Measurements from ENCODE around the gene C11orf91.

C11orf91 gene

GRCh38 chr11:33652930-33653329 is 47.7 kb downstream of the C11orf91 start:
- DNase-seq = no peak
- Histone ChIP-seq H3K27me3 (replicated peaks) (no peaks in the 10 kb centered on the region), H3K36me3 (replicated peaks) (peaks cover 10% of the 10 kb centered on the region), H3K27ac (no peak overlapping the region), H3K4me3 (ENCODE audit: low read depth, low read length) (no peak overlapping the region)
- in situ Hi-C loops (cut with HindIII; ENCODE audit: low pct_ligation_motif_present, low sequenced_read_pairs) = loop anchor here (25.0 kb wide), 1 partner anchor 291 kb away; no protein-coding TSS in a partner anchor
- no peak for TF ChIP-seq CTCF (IDR thresholded peaks at IDR 0.05; ENCODE audit: low read depth, low read length, missing control alignments)

GRCh38 chr11:33652431-33652830 is 48.2 kb downstream of the C11orf91 start:
- no peaks in the 10 kb centered on the region for H3K27me3 ChIP-seq (replicated peaks)
- in situ Hi-C loops (cut with HindIII; ENCODE audit: low pct_ligation_motif_present, low sequenced_read_pairs) = loop anchor here (25.0 kb wide), 1 partner anchor 290 kb away; no protein-coding TSS in a partner anchor

GRCh38 chr11:33651990-33652389 is 48.6 kb downstream of the C11orf91 start:
- Histone ChIP-seq H3K27me3 (replicated peaks) (no peaks in the 10 kb centered on the region), H3K4me3 (ENCODE audit: low read depth, low read length) (no peak overlapping the region), H3K27ac (no peak overlapping the region), H3K36me3 (replicated peaks) (peaks cover 10% of the 10 kb centered on the region)
- no peak for DNase-seq
- in situ Hi-C loops (cut with HindIII; ENCODE audit: low pct_ligation_motif_present, low sequenced_read_pairs) = loop anchor here (25.0 kb wide), 1 partner anchor 290 kb away; no protein-coding TSS in a partner anchor
- no peak for TF ChIP-seq CTCF (IDR thresholded peaks at IDR 0.05; ENCODE audit: low read depth, low read length, missing control alignments)

More at GRCh38 chr11:33652431-33652830, 48.2 kb downstream of the C11orf91 start:
- H3K27ac ChIP-seq = no peak overlapping the region
- no peak for DNase-seq
- no peak overlapping the region for H3K4me3 ChIP-seq (ENCODE audit: low read depth, low read length)
- H3K36me3 ChIP-seq (replicated peaks) = peaks cover 10% of the 10 kb centered on the region
- no peak for TF ChIP-seq CTCF (IDR thresholded peaks at IDR 0.05; ENCODE audit: low read depth, low read length, missing control alignments)

GRCh38 chr11:33651555-33651954 is 49.1 kb downstream of the C11orf91 start:
- Histone ChIP-seq H3K36me3 (replicated peaks) (peaks cover 10% of the 10 kb centered on the region), H3K27me3 (replicated peaks) (no peaks in the 10 kb centered on the region), H3K4me3 (ENCODE audit: low read depth, low read length) (no peak overlapping the region), H3K27ac (no peak overlapping the region)
- no peak for DNase-seq
- no peak for TF ChIP-seq CTCF (IDR thresholded peaks at IDR 0.05; ENCODE audit: low read depth, low read length, missing control alignments)
- in situ Hi-C loops (cut with HindIII; ENCODE audit: low pct_ligation_motif_present, low sequenced_read_pairs) = loop anchor here (25.0 kb wide), 1 partner anchor 289 kb away; no protein-coding TSS in a partner anchor

- DNase-seq = no peak
- no peak for TF ChIP-seq CTCF (IDR thresholded peaks at IDR 0.05; ENCODE audit: low read depth, low read length, missing control alignments)
- Histone ChIP-seq H3K36me3 (replicated peaks) (peaks cover 3% of the 10 kb centered on the region), H3K27me3 (replicated peaks) (no peaks in the 10 kb centered on the region), H3K27ac (no peak overlapping the region), H3K4me3 (ENCODE audit: low read depth, low read length) (no peak overlapping the region)
- in situ Hi-C loops (cut with HindIII; ENCODE audit: low pct_ligation_motif_present, low sequenced_read_pairs) = loop anchor here (25.0 kb wide), 1 partner anchor 288 kb away; no protein-coding TSS in a partner anchor
These were observed 50.7 kb downstream of the C11orf91 start for GRCh38 chr11:33649944-33650343.

Data from brain microvascular endothelial cell (primary cell).